Smooth muscle cell (in vitro differentiated cells): ENCODE results near the gene CACNA2D3. TPM values are rescaled to one million over a fixed set of nuclear protein-coding genes. Genes with fewer than 3 reads are reported as not detected.

Experiments used
- DNase-seq: peaks from one replicate; lab custom pipeline; 2025; ENCODE audit not compliant: unreplicated experiment; lab: John Stamatoyannopoulos, UW
- H2AFZ ChIP-seq: fragments of 200-600 bp; sonication (generic); 2 replicates; pipeline ENCODE4 v1.6.0; 2016; ENCODE audit warnings: antibody characterized with exemption, low read depth, mild to moderate bottlenecking
- H3F3A ChIP-seq: fragments of 200-600 bp; sonication (generic); 2 replicates; pipeline ENCODE4 v1.6.0; 2017; ENCODE audit warnings: antibody characterized with exemption, low read depth
- H3K27ac ChIP-seq: fragments of 200-600 bp; sonication (generic); 2 replicates; pipeline ENCODE4 v1.5.1; 2016; ENCODE audit warnings: low read depth, mild to moderate bottlenecking
- H3K27me3 ChIP-seq: fragments of 200-600 bp; sonication (generic); 2 replicates; pipeline ENCODE4 v1.6.1; 2016; ENCODE audit warnings: low read depth, mild to moderate bottlenecking
- H3K36me3 ChIP-seq: fragments of 200-600 bp; sonication (generic); 2 replicates; pipeline ENCODE4 v1.5.1; 2016; ENCODE audit warnings: low read depth
- H3K4me1 ChIP-seq: fragments of 200-600 bp; sonication (generic); 2 replicates; pipeline ENCODE4 v1.5.1; 2016; ENCODE audit warnings: low read depth
- H3K4me2 ChIP-seq: fragments of 200-600 bp; sonication (generic); 2 replicates; pipeline ENCODE4 v1.6.0; 2016; ENCODE audit warnings: mild to moderate bottlenecking
- H3K4me3 ChIP-seq: fragments of 200-600 bp; sonication (generic); 2 replicates; pipeline ENCODE4 v1.5.1; 2016; ENCODE audit warnings: mild to moderate bottlenecking
- H3K79me2 ChIP-seq: fragments of 200-600 bp; sonication (generic); 2 replicates; pipeline ENCODE4 v1.6.0; 2016; ENCODE audit warnings: low read depth, mild to moderate bottlenecking
- H3K9ac ChIP-seq: fragments of 200-600 bp; sonication (generic); 2 replicates; pipeline ENCODE4 v1.6.0; 2016; ENCODE audit warnings: low read depth
- H3K9me3 ChIP-seq: fragments of 200-600 bp; sonication (generic); replicated peaks from 2 replicates; pipeline ENCODE4 v1.5.1; 2016; ENCODE audit warnings: low read depth
- H4K20me1 ChIP-seq: fragments of 200-600 bp; sonication (generic); 2 replicates; pipeline ENCODE4 v1.6.0; 2016; ENCODE audit warnings: low read depth
- WGBS: methylation state at CpG from one replicate; pipeline ENCODE4 v1.1.7; 2016; ENCODE audit warnings: low lambda C conversion rate; 5-methylcytosine and 5-hydroxymethylcytosine counted together
- polyA plus RNA-seq: library from polyadenylated mRNA; unstranded; fragments of >200 nt; fragmentation: Nextera tagmentation; extraction: Ambion mirVana; gene quantifications from 2 replicates; pipeline ENCODE4 v1.2.1, GENCODE V29; 2016
- total RNA-seq: library from RNA; depleted of rRNA; stranded (reverse); fragments of >200 nt; gene quantifications from 2 replicates; pipeline ENCODE4 v1.2.3, GENCODE V29; 2014
- TF ChIP-seq, protein P1 (sequence below): fragments of 200-600 bp; sonication (generic); IDR thresholded peaks from 2 replicates; pipeline ENCODE4 v1.5.1; 2017; ENCODE audit warnings: borderline replicate concordance, mild to moderate bottlenecking, antibody characterized with exemption; ENCODE audit not compliant: insufficient read depth, poor library complexity, severe bottlenecking

The CACNA2D3 gene
- total and polyA plus RNA-seq, 2 experiments from 2014 or later, result 0.15 to 0.90 TPM

DNA sequence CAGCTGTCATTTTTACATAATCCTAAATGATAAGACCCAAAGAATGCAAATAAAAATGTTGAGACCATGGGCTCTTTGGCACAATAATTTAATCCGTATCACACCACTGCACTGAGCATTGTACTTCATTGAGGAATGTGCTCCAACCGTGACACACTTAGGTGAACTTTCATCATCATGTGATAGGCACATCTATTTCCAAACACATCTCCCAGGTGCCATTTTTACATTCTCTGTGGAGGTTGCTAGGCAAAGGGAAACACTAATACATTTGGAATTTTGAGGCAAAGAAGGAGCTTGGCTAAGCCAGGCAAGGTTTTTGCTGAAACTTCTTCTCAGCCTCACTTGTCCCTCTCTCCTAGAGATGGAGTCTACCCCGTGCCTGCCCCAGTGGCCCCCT is 736.8 kb downstream of the CACNA2D3 start:
- H3F3A ChIP-seq, result no peaks in the 10 kb centered on the region
- H3K36me3 ChIP-seq, result no peaks in the 10 kb centered on the region
- H3K4me3 ChIP-seq, result no peak overlapping the region
- 84% methylated on average over 3 of the region's 3 CpGs for WGBS
- TF ChIP-seq, protein P1, sequence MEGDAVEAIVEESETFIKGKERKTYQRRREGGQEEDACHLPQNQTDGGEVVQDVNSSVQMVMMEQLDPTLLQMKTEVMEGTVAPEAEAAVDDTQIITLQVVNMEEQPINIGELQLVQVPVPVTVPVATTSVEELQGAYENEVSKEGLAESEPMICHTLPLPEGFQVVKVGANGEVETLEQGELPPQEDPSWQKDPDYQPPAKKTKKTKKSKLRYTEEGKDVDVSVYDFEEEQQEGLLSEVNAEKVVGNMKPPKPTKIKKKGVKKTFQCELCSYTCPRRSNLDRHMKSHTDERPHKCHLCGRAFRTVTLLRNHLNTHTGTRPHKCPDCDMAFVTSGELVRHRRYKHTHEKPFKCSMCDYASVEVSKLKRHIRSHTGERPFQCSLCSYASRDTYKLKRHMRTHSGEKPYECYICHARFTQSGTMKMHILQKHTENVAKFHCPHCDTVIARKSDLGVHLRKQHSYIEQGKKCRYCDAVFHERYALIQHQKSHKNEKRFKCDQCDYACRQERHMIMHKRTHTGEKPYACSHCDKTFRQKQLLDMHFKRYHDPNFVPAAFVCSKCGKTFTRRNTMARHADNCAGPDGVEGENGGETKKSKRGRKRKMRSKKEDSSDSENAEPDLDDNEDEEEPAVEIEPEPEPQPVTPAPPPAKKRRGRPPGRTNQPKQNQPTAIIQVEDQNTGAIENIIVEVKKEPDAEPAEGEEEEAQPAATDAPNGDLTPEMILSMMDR, result no peak
- no peaks in the 10 kb centered on the region for H4K20me1 ChIP-seq
- DNase-seq, result no peak
- H3K9ac ChIP-seq, result no peak overlapping the region
- peaks cover 9% of the 10 kb centered on the region for H3K4me1 ChIP-seq
- H3K79me2 ChIP-seq, result no peaks in the 10 kb centered on the region
- no peak overlapping the region for H3K4me2 ChIP-seq
- no peaks in the 10 kb centered on the region for H3K27me3 ChIP-seq
- no peaks in the 10 kb centered on the region for H3K9me3 ChIP-seq
- H2AFZ ChIP-seq, result no peak overlapping the region
- no peak overlapping the region for H3K27ac ChIP-seq

DNA sequence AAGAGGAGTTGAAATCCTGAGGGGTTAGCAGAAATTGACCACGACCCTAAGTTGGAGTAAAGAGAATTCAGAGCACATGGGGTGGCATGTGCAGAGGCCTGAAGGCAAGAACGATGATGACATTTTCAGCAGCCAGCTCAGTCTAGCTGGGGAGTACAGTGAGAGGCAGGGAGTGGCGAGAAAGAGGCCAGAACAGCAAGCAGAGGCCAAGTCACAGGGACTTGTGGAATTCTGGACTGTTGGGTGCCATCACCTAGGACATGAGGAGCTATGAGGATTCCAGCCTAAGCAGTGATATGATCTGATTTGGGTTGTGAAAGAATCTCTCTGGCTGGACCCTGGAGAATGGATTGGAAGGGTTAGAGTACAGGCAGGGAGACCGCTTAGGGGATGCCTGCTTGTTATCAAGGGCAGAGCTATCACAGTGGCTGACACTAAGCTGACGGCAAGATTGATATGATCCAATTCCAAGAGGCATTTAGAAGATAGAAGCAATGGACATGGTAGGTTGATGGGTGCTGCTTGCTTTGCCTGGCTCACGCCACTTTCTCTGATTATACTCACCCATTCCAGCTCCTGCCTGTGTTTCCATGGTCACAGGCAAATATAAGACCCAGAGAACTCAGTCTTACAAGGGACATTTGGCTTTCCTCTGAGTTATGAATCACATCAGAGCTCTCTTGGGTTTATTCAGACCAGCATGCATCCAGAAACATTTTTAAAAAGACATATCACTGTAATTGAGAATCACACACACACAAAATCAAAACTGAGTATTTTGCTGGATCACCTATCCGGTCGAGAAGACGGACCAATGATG is 739.1 kb downstream of the CACNA2D3 start:
- no peak overlapping the region for H3K27ac ChIP-seq
- H3K4me1 ChIP-seq, result peaks cover 9% of the 10 kb centered on the region

DNA sequence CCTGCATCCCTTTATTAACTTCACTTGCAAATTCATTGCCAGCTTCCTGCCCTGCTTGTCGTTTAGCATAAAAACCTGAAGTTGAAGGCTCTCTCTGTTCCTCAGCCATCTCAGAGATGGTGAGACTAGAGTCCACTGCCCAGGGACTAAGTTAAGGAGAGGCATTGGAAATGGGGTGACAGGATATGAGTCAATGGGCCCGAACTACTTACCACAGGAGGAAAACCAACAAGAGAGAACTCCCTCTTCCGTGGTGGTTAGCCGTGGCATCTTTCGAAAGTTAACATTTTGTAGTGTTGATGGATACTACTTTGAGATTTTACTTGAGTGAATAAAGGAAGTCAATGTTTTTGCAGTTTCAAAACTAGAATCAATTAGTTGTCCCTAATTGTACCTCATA is 740.2 kb downstream of the CACNA2D3 start:
- Histone ChIP-seq H3K9me3 (no peaks in the 10 kb centered on the region), H3K79me2 (no peaks in the 10 kb centered on the region), H3K36me3 (no peaks in the 10 kb centered on the region), H3K4me2 (peak overlapping the region; percentile 73), H3K27ac (no peak overlapping the region), H3K9ac (no peak overlapping the region), H3K27me3 (no peaks in the 10 kb centered on the region), H4K20me1 (no peaks in the 10 kb centered on the region), H3K4me3 (no peak overlapping the region), H3F3A (no peaks in the 10 kb centered on the region), H2AFZ (no peak overlapping the region), H3K4me1 (peaks cover 9% of the 10 kb centered on the region)
- WGBS, result 73% methylated on average over 5 of the region's 5 CpGs
- DNase-seq, result no peak
- TF ChIP-seq, protein P1, result no peak

More for the DNA sequence above, 739.1 kb downstream of the CACNA2D3 start:
- Histone ChIP-seq H3K79me2 (no peaks in the 10 kb centered on the region), H4K20me1 (no peaks in the 10 kb centered on the region), H3K36me3 (no peaks in the 10 kb centered on the region), H3K4me2 (no peak overlapping the region), H3F3A (no peaks in the 10 kb centered on the region), H3K9me3 (no peaks in the 10 kb centered on the region), H3K4me3 (no peak overlapping the region), H3K9ac (no peak overlapping the region), H3K27me3 (no peaks in the 10 kb centered on the region), H2AFZ (no peak overlapping the region)
- 70% methylated on average over 9 of the region's 9 CpGs for WGBS
- no peak for DNase-seq
- TF ChIP-seq, protein P1, result no peak

DNA sequence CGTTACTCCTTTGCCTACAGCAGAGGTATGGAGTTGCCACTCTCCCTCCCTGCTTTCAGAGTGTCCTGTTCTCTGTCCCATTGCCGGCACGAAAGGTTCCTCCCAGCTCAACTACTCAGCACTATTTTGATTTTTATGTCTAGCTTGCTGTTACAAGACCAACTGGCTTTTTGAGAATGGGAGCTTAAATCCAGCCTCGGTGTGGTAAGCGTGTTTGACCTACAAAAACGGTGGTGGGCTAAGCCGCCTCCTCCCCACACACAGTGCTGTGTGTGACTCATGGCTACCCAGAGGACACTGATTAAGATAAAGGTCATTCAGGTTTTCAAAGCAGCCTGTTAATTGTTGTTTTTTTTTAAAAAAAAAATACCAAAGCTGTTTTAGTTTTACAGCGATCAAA is 741.0 kb downstream of the CACNA2D3 start:
- no peaks in the 10 kb centered on the region for H3K79me2 ChIP-seq
- H4K20me1 ChIP-seq, result no peaks in the 10 kb centered on the region
- H3K27ac ChIP-seq, result peak overlapping the region; percentile 66
- H3K27me3 ChIP-seq, result no peaks in the 10 kb centered on the region
- no peak for DNase-seq
- no peaks in the 10 kb centered on the region for H3F3A ChIP-seq
- H3K4me3 ChIP-seq, result no peak overlapping the region
- H3K9me3 ChIP-seq, result no peaks in the 10 kb centered on the region
- H3K36me3 ChIP-seq, result no peaks in the 10 kb centered on the region
- no peak overlapping the region for H3K9ac ChIP-seq
- peaks cover 9% of the 10 kb centered on the region for H3K4me1 ChIP-seq
- peak overlapping the region; percentile 73 for H3K4me2 ChIP-seq
- TF ChIP-seq, protein P1, result no peak
- WGBS, result 2% methylated on average over 8 of the region's 8 CpGs
- H2AFZ ChIP-seq, result no peak overlapping the region
